ENCODE data around the gene IZUMO1. TPM values are rescaled to one million over a fixed set of nuclear protein-coding genes. Genes with fewer than 3 reads are reported as not detected.
A peak's percentile ranks its signal among the peaks of the same experiment; 100 is the strongest.

The IZUMO1 gene
- total RNA-seq, 2 donors from 2014 or later, result 1.6 to 14.5 TPM

DNA sequence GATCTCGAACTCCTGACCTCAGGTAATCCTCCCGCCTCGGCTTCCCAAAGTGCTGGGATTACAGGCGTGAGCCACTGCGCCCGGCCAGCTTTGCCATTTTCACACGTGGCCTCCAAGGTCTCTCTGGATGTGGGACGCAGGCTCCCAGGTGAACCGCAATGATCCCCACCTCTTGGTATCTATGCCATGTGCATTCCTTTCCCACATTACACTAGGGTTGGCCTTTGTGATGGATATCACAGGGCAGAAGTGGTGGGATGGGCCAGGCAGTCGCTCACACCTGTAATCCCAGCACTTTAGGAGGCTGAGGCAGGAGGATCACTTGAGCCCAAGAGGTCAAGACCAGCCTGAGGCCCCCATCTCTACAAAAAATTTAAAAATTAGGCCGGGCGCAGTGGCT, 31.0 kb upstream of the IZUMO1 start:
- Histone ChIP-seq H3K9me3 (no peaks in the 10 kb centered on the region), H3K27ac (peak overlapping the region in 2 of 4 donors; percentile 92), H3K4me3 (no peak overlapping the region), H3K36me3 (replicated peaks in 1 of 2; ENCODE audit: insufficient read depth in 1 of 2, low read depth in 2 of 2) (no peaks in the 10 kb centered on the region), H3K27me3 (no peaks in the 10 kb centered on the region), H3K4me1 (peaks cover 82% of the 10 kb centered on the region)
- ATAC-seq (no peak), DNase-seq (no peak)
- no peak for TF ChIP-seq POLR2A (IDR thresholded peaks at IDR 0.05)
- TF ChIP-seq, protein P1, sequence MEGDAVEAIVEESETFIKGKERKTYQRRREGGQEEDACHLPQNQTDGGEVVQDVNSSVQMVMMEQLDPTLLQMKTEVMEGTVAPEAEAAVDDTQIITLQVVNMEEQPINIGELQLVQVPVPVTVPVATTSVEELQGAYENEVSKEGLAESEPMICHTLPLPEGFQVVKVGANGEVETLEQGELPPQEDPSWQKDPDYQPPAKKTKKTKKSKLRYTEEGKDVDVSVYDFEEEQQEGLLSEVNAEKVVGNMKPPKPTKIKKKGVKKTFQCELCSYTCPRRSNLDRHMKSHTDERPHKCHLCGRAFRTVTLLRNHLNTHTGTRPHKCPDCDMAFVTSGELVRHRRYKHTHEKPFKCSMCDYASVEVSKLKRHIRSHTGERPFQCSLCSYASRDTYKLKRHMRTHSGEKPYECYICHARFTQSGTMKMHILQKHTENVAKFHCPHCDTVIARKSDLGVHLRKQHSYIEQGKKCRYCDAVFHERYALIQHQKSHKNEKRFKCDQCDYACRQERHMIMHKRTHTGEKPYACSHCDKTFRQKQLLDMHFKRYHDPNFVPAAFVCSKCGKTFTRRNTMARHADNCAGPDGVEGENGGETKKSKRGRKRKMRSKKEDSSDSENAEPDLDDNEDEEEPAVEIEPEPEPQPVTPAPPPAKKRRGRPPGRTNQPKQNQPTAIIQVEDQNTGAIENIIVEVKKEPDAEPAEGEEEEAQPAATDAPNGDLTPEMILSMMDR (IDR thresholded peaks at IDR 0.05), result no peak
- intact Hi-C loops (cut with DNase I), result no loop called here
- 77 to 78% methylated on average over 9 to 12 of the region's 12 CpGs for WGBS, 2 donors

DNA sequence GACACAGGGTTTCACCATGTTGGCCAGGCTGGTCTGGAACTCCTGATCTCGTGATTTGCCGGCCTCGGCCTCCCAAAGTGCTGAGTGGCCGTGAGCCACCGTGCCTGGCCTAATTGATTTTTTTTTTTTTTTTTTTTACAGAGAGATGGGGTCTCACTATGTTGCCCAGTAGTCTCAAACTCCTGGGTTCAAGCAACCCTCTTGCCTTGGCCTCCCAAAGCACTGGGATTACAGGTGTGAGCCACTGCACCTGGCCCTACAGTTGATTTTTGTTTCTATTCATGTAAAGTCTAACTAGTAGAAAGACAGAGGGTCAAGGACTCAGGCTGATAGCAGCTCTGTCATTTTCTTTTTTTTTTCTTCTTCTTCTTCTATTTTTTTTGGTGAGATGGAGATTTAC, 30.4 kb upstream of the IZUMO1 start:
- Histone ChIP-seq H3K36me3 (replicated peaks in 1 of 2; ENCODE audit: insufficient read depth in 1 of 2, low read depth in 2 of 2) (no peaks in the 10 kb centered on the region), H3K9me3 (no peaks in the 10 kb centered on the region), H3K27me3 (no peaks in the 10 kb centered on the region), H3K4me1 (peaks cover 83% of the 10 kb centered on the region), H3K4me3 (no peak overlapping the region), H3K27ac (peak overlapping the region; percentile 8 to 92 (median 88))
- WGBS, 2 donors, result 41% methylated on average over 5 of the region's 5 CpGs
- ATAC-seq (no peak), DNase-seq (no peak)
- intact Hi-C loops (cut with DNase I), result no loop called here
- TF ChIP-seq, protein P1 (IDR thresholded peaks at IDR 0.05), result no peak
- no peak for TF ChIP-seq POLR2A (IDR thresholded peaks at IDR 0.05)

DNA sequence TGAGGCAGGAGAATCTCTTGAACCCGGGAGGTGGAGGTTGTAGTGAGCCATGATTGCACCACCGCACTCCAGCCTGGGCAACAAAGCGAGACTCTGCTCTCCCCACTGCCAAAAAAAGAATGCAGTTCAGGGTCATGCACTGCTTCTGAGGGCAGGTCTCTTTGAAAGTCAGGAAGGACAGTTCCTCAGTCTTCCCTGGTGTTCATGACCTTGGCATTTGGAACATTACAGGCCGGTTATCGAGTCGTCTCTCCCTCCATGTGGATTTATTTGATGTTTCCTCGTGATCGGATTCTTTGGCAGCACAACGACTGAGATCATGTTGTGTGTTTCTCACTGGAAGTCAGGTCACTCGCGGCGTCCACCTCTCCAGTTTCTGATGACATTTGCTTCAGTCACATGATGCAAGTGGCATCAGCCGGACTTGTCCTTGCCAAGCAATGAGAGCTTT, 25.8 kb upstream of the IZUMO1 start:
- peak; percentile 91 to 97 (median 96) for DNase-seq
- H3K4me1 ChIP-seq, result peaks cover 88% of the 10 kb centered on the region
- peak overlapping the region; percentile 70 to 93 (median 88) for H3K27ac ChIP-seq
- no peaks in the 10 kb centered on the region for H3K27me3 ChIP-seq
- TF ChIP-seq POLR2A (IDR thresholded peaks at IDR 0.05), result peak in 1 of 3 donors; percentile 17
- TF ChIP-seq, protein P1 (IDR thresholded peaks at IDR 0.05), result no peak
- no peaks in the 10 kb centered on the region for H3K36me3 ChIP-seq (replicated peaks in 1 of 2; ENCODE audit: insufficient read depth in 1 of 2, low read depth in 2 of 2)
- H3K4me3 ChIP-seq, result no peak overlapping the region
- no peaks in the 10 kb centered on the region for H3K9me3 ChIP-seq
- 12 to 15% methylated on average over 10 to 13 of the region's 13 CpGs for WGBS, 2 donors
- ATAC-seq, result peak; percentile 82
- intact Hi-C loops (cut with DNase I), result no loop called here

DNA sequence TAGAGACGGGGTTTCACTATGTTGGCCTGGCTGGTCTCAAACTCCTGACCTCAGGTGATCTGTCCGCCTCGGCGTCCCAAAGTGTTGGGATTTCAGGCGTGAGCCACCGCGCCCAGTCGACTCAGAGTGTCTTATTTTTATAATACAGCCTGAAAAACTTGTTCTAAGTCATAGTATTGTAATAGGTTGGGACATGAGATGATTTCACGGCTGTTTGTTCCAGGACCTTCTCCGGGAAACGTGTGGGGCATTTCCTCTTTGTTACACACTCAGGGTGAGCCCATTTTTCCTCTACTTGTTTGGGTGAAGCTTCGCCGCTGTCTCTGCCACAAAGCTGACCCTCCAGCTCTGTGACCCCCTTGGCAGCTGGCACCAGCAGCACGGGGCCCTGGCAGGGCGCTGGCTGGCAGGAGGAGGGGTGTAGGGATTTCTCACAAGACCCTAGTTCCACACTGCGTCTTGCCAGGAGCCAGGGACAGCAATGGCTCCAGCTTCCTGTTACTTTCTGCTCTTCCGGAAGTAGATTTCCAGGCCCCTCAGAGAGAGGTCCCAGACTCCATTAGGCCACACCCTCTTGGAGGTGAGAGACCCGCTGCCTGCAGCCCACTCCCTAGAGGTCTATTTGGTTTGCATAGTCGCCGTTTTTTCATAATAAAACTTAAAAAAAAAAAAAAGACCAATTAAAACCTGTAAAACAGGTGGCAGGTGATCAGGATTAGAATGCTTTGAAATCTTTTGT, 24.2 kb upstream of the IZUMO1 start:
- no peaks in the 10 kb centered on the region for H3K27me3 ChIP-seq
- 81% methylated on average over 20 of the region's 20 CpGs for WGBS, 2 donors
- H3K27ac ChIP-seq, result peak overlapping the region; percentile 17 to 93 (median 88)
- ATAC-seq (no peak), DNase-seq (no peak)
- TF ChIP-seq, protein P1 (IDR thresholded peaks at IDR 0.05), result no peak
- no peak for TF ChIP-seq POLR2A (IDR thresholded peaks at IDR 0.05)
- no peaks in the 10 kb centered on the region for H3K36me3 ChIP-seq (replicated peaks in 1 of 2; ENCODE audit: insufficient read depth in 1 of 2, low read depth in 2 of 2)
- H3K9me3 ChIP-seq, result no peaks in the 10 kb centered on the region
- intact Hi-C loops (cut with DNase I), result no loop called here
- no peak overlapping the region for H3K4me3 ChIP-seq
- H3K4me1 ChIP-seq, result peaks cover 80% of the 10 kb centered on the region

DNA sequence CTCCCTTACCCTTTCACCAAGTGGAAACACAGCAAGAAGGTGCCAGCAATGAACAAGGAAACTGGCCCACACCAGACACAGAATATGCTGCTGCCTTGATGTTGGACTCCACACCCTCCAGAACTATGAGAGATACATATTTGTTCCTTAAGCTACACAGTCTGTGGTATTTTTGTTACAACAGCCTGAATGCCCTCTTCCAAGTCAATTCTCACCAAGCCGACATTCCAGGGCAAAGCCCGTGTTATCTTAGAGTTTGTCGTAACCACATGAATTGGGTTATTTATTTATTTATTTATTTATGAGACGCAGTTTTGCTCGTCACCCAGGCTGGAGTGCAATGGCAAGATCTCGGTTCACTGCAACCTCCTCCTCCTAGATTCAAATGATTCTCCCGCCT, 23.6 kb upstream of the IZUMO1 start:
- Histone ChIP-seq H3K27me3 (no peaks in the 10 kb centered on the region), H3K4me3 (no peak overlapping the region), H3K36me3 (replicated peaks in 1 of 2; ENCODE audit: insufficient read depth in 1 of 2, low read depth in 2 of 2) (no peaks in the 10 kb centered on the region), H3K27ac (peak overlapping the region in 3 of 4 donors; percentile 83 to 93 (median 92)), H3K4me1 (peaks cover 80% of the 10 kb centered on the region), H3K9me3 (no peaks in the 10 kb centered on the region)
- no peak for ATAC-seq
- DNase-seq, result no peak
- TF ChIP-seq, protein P1 (IDR thresholded peaks at IDR 0.05), result no peak
- no peak for TF ChIP-seq POLR2A (IDR thresholded peaks at IDR 0.05)
- intact Hi-C loops (cut with DNase I), result no loop called here
- 75 to 87% methylated on average over 7 of the region's 7 CpGs for WGBS, 2 donors
